ENCODE data around the gene TM9SF1.

Gene TM9SF1

DNA sequence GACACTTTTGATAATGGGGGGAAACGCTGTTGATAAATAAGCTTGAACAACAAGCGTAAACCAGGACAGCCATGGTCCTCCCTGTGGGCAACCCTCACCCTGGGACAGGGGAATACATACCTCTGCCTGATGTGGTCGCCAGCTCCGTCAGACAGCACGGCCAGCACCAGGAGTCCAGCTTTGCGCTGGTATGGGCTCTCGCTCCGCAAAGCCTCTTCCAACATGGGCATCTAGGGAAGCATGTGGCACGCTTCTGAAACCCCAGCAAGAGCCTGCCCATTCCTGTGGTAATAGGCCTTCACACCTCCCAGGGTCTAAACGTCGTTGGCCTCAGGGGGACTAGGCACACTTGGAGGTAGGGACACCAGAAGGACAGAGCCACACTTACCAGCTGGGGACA, 9.5 kb downstream of the TM9SF1 start:
- H3K4me3 ChIP-seq (ENCODE audit: low read depth, low read length): no peak overlapping the region
- no peak for TF ChIP-seq CTCF (IDR thresholded peaks at IDR 0.05; ENCODE audit: low read depth, low read length, missing control alignments)
- DNase-seq (ENCODE audit: low read depth): no peak

DNA sequence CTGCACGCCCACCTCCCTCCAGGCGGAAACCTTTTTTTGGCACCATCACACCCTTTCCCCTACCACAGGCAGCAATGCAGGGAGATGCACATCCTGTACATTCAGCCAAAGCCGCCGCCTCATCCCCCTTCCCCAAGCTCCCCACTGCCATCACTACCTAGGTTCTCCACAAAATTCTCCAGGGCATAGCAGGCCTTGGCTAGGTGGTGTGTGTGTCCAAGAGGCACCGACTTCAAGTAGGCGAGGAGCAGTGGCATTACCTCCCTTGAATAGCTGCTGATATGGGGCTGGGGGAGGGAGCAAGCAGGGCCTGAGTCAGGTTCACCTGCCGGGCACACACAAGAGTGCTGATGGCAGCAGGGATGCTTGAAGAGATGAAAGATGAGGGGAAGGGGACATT, 10.2 kb downstream of the TM9SF1 start:
- no peak for TF ChIP-seq CTCF (IDR thresholded peaks at IDR 0.05; ENCODE audit: low read depth, low read length, missing control alignments)
- no peak for DNase-seq (ENCODE audit: low read depth)
- H3K4me3 ChIP-seq (ENCODE audit: low read depth, low read length): no peak overlapping the region

DNA sequence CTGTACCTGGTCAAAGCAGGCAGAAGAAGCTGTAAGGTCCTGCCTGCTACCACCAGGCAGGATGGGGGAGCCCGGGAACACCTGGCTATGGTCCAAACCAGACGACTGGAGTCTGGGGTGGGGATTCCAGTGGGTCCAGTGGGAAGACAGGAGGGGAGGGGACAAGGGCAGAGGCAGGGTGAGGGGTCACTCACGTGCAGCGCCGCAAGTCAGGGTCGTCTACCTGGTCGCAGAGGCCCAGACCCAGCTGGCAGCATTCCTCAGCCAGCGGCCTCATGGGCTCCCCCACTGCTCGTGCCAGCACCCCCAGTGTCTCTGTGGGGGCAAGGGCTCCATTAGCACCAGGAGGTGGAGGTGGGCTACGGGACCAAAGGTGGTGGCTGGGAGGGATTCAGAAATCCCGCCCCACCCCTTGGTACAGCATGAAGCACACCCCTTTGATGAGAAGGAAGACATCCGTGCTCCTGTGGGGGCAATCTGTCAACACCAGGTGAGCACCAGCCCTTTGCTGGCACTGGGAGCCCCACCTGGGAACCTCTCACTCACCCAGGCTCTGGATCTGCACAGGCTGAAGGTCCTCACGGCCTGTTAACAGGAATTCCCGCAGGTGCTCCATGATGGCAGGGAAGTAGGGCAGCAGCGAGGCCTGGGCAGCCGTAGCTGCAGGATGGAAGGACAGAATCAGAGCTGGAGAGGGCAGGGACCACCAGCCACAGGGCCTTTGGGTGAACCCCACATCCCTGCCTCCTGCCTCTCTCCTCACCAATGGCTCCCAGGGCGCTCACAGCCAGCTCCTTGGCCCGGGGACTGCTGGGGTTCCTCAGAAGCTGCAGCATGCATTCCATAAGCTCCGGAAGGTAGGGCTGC, 10.9 kb downstream of the TM9SF1 start:
- no peak for DNase-seq (ENCODE audit: low read depth)
- no peak overlapping the region for H3K4me3 ChIP-seq (ENCODE audit: low read depth, low read length)
- TF ChIP-seq CTCF (IDR thresholded peaks at IDR 0.05; ENCODE audit: low read depth, low read length, missing control alignments): no peak

DNA sequence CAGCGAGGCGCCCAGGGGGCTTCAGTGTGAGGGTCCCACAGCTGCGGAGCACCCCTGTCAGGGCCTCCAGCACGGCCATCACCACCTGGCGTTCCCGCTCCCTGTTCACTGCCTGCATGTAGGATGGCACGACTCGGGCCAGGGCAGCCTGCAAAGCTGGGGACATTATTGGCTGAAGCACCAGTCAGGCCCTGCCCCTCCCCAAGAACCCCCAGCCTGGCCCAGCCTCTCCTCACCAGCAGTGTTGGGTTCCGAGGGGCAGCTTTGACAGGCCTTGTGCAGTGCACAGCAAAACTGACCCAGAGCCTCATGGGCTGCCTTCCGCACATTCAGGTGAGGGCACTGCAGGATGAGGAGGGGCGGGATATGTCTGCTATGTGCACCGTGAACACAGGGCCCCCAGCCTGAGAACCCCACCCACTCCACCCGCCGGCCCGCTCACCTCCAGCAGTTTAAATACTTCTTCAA, 12.2 kb downstream of the TM9SF1 start:
- H3K4me3 ChIP-seq (ENCODE audit: low read depth, low read length): no peak overlapping the region
- TF ChIP-seq CTCF (IDR thresholded peaks at IDR 0.05; ENCODE audit: low read depth, low read length, missing control alignments): no peak
- DNase-seq (ENCODE audit: low read depth): no peak

GRCh38 chr14:24182110-24182882, 12.9 kb downstream of the TM9SF1 start:
- DNase-seq (ENCODE audit: low read depth): no peak
- no peak for TF ChIP-seq CTCF (IDR thresholded peaks at IDR 0.05; ENCODE audit: low read depth, low read length, missing control alignments)

GRCh38 chr14:24181371-24182077, 13.7 kb downstream of the TM9SF1 start:
- no peak overlapping the region for H3K4me3 ChIP-seq (ENCODE audit: low read depth, low read length)
- TF ChIP-seq CTCF (IDR thresholded peaks at IDR 0.05; ENCODE audit: low read depth, low read length, missing control alignments): no peak
- DNase-seq (ENCODE audit: low read depth): no peak

More at GRCh38 chr14:24182110-24182882, 12.9 kb downstream of the TM9SF1 start:
- no peak overlapping the region for H3K4me3 ChIP-seq (ENCODE audit: low read depth, low read length)
